MG63 (cell line): ENCODE results near the gene UNC13B. TPM values are rescaled to one million over a fixed set of nuclear protein-coding genes. Genes with fewer than 3 reads are reported as not detected.

Source experiments
- DNase-seq: peaks from one replicate; pipeline ENCODE4 v3.0.0-alpha.2; 2020
- H3K27me3 ChIP-seq: fragments of 250-450 bp; sonication (Bioruptor Pico); 2 replicates; pipeline ENCODE4 v1.5.1; 2020; ENCODE audit warnings: mild to moderate bottlenecking, moderate library complexity
- H3K36me3 ChIP-seq: fragments of 250-450 bp; sonication (Bioruptor Pico); 2 replicates; pipeline ENCODE4 v1.5.1; 2020; ENCODE audit warnings: mild to moderate bottlenecking, moderate library complexity
- H3K4me3 ChIP-seq: fragments of 250-450 bp; sonication (Bioruptor Pico); 2 replicates; pipeline ENCODE4 v1.5.1; 2020; ENCODE audit warnings: mild to moderate bottlenecking, moderate library complexity
- H3K9me3 ChIP-seq: fragments of 250-450 bp; sonication (Bioruptor Pico); 2 replicates; pipeline ENCODE4 v1.5.1; 2020; ENCODE audit warnings: mild to moderate bottlenecking, moderate library complexity
- total RNA-seq: library from RNA; depleted of rRNA; stranded (reverse); fragments of >200 nt; shearing (Covaris generic); gene quantifications from 2 replicates; pipeline ENCODE4 v1.2.3, GENCODE V29; 2014; ENCODE audit warnings: low replicate concordance

The UNC13B gene
- total RNA-seq, 1 experiment from 2014 or later = 2.4 TPM

DNA sequence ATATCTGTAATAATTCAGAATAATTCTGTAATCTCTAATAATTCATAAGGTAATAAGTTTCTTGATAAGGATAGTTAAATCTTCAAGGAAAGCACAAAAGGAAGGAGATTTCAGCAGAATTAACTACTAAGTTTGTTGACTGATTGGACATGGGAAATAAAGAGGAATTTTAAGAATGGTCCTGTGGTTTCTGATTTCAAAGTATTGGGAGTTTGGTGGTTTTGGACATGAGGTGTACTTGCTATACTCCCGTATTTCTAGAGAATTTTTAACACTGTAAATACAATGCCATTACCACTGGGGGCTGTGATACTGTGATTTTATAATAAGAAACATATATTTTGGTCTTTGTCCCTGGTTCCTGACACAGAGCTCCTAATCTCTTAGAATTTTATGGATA is 123.9 kb downstream of the UNC13B start:
- Histone ChIP-seq H3K4me3 (no peak overlapping the region), H3K27me3 (no peaks in the 10 kb centered on the region), H3K36me3 (no peaks in the 10 kb centered on the region), H3K9me3 (no peaks in the 10 kb centered on the region)
- DNase-seq = no peak

DNA sequence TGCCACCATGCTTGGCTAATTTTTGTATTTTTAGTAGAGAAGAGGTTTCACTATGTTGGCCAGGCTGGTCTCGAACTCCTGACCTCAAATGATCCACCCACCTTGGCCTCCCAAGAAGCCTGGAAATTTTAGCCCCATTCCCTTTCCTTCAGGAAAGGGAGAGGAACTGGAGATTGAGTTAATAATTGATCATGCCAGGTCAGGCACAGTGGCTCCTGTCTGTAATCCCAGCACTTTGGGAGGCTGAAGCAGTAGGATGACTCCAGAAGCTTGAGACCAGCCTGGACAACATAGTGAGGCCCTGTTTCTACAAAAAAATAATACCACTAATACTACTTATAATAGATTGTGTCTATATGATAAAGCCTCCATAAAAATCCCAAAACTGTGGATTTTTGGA is 124.6 kb downstream of the UNC13B start:
- no peak for DNase-seq
- H3K4me3 ChIP-seq = no peak overlapping the region
- no peaks in the 10 kb centered on the region for H3K36me3 ChIP-seq
- no peaks in the 10 kb centered on the region for H3K27me3 ChIP-seq
- H3K9me3 ChIP-seq = no peaks in the 10 kb centered on the region

DNA sequence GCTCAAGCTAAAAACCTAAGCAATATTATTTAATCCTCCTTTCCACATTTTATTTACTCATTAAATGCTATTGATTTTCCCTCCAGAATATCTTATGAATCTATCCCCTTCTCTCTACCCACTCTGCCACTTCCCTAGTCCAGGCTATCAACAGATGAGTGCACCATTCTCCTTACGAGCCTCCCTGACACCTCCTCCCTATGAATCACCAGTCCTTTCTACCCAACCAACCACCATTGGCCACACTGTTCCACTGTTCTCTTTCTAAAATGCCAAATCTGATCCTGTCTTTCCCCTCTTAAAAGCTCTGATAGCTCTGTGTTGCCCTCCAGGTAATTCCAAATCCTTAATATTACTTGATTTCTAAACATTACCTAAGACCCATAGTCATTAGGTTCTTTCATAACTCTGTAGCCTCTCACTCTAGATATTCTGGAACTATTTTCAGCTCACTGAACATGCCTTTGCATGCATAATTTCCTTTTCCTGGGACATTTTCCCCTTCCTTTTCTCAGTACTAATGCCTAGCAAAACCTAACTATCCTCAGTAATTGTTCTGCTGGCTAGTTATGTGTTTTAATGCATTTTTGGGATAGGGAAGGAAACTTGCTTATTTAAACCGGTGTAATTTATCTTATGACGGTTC is 126.3 kb downstream of the UNC13B start:
- Histone ChIP-seq H3K9me3 (no peaks in the 10 kb centered on the region), H3K36me3 (no peaks in the 10 kb centered on the region), H3K4me3 (no peak overlapping the region), H3K27me3 (no peaks in the 10 kb centered on the region)
- no peak for DNase-seq

DNA sequence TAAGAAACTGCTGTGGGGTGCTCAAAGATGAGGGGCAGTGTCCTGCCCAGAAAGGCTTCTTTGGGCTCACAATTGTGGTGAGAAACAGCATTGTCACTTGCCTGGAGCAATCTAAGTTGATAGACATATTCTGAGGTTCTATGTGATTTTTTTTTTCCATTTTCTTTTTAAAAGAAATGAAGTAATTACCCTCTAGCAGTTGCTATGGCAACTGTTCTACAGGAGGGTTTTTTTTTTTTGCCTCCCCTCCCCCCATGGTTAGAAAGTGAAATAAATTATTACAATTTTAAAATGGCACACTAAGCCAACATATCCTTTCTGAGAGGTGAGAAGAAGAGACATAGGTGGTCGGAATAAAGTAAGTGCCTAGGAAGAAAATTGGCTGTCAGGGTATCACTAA is 127.0 kb downstream of the UNC13B start:
- DNase-seq = no peak
- no peaks in the 10 kb centered on the region for H3K36me3 ChIP-seq
- H3K9me3 ChIP-seq = no peaks in the 10 kb centered on the region

DNA sequence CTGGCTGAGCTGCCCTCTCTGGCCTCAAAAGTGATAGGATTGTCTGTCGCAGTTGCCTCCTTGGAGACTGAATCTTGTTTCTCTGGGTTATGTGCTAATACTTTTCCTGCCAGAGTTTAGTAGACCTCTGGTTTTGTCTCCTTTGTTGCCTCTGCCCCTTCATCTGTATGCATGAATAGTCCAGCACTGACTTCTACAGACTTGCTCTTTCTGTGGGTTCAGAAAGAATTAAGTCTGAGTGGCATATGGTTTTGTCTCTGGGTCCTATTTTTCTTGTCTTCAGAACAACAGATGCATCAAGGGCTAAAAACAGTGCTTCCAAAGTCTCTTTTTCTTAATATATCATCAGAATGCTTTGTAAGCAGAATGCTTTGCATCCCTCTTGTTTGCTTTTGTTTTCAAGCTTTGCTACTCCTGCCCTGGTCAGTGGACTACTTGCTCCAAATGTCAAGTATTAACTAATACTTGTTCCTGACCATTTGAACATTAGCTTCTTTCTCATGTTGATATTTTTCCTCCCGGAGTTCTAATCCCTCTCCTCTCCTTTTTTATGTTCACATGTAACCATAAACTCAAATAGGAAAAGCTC is 131.7 kb downstream of the UNC13B start:
- no peaks in the 10 kb centered on the region for H3K9me3 ChIP-seq
- no peak for DNase-seq
- H3K4me3 ChIP-seq = no peak overlapping the region
- H3K36me3 ChIP-seq = no peaks in the 10 kb centered on the region
- no peaks in the 10 kb centered on the region for H3K27me3 ChIP-seq

More for the DNA sequence above, 127.0 kb downstream of the UNC13B start:
- H3K4me3 ChIP-seq = no peak overlapping the region
- no peaks in the 10 kb centered on the region for H3K27me3 ChIP-seq

DNA sequence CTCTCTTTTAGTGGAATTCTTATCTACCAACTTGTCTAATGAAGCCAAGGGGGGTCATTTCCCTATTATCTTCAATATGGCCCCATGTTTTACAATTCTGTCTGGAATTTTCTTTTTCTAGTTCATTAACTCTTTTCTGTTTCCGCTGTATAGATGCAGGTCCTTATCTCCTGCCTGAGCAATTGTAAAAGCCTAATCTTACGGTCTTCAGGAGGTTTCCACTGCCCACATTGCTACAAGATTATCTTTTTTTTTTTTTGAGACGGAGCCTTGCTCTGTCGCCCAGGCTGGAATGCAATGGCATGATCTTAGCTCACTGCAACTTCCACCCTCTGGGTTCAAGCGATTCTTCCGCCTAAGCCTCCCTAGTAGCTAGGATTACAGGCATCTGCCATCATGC is 132.3 kb downstream of the UNC13B start:
- H3K27me3 ChIP-seq = no peaks in the 10 kb centered on the region
- H3K9me3 ChIP-seq = no peaks in the 10 kb centered on the region
- H3K36me3 ChIP-seq = no peaks in the 10 kb centered on the region
- no peak overlapping the region for H3K4me3 ChIP-seq
- DNase-seq = no peak

DNA sequence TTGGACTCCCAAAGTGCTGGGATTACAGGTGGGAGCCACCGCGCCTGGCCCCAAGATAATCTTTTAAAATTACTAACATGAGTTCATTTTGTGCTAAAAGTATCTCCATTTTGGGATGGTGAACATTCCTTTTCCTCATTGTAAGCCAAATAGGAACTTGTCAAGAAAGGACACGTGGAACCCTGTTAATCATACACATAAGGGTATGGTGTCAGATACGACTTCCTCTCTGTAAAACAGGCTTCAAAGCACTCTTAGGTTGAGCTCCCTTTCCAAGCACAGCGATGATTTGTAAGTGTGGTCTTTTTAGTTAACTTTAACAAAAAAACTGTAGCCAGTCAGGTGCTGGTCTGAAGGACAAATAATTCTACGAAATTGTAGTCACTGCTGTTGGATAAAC is 132.7 kb downstream of the UNC13B start:
- Histone ChIP-seq H3K9me3 (no peaks in the 10 kb centered on the region), H3K4me3 (no peak overlapping the region), H3K27me3 (no peaks in the 10 kb centered on the region), H3K36me3 (no peaks in the 10 kb centered on the region)
- no peak for DNase-seq

DNA sequence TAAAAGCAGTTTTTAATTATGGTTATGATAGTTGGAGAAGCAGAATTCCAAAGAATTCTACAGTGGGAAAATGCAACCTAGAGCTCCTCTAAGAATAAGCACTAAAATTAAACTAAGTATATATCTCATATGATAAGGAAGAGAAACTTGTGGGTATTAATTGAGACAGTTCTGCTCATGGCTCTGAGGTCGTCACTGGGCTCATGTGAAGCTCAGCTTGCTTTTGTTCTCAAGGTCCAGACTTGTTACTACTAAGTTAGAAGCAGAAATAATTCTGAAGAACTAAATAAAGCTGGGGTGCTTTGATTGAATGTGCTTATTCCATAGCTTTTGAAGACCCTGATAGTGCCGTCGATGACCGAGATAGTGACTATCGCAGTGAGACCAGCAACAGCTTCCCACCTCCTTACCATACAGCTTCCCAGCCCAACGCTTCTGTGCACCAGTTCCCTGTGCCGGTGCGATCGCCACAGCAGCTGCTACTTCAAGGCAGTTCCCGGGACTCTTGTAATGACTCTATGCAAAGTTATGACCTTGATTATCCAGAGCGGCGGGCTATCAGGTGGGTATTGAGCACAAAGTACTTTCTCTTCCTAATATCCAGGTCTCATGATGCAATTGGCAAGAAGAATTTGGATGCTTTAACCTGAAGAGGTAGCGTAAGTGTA is 133.7 kb downstream of the UNC13B start:
- DNase-seq = no peak
- H3K27me3 ChIP-seq = no peaks in the 10 kb centered on the region

DNA sequence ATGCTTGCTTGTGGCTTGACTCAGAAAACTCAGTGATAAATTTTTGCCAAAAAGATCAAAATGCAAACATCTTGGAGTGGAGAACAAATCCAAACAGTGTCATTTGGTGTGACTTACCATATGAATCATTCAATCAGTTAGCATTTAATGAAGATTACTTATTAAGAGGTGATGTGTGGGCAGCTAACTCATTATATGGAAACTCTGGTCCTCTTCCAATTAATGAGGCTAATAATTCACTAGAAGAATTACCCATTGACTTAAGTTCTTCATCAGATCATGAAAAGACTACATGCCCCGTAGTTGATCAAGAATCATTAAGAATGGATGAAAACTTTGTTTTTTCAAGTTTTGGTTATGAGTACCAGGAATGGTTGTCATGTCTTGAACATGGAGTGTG is 141.8 kb downstream of the UNC13B start:
- DNase-seq = no peak
- Histone ChIP-seq H3K36me3 (no peaks in the 10 kb centered on the region), H3K9me3 (no peaks in the 10 kb centered on the region), H3K27me3 (no peaks in the 10 kb centered on the region), H3K4me3 (no peak overlapping the region)

More for the DNA sequence above, 133.7 kb downstream of the UNC13B start:
- no peaks in the 10 kb centered on the region for H3K36me3 ChIP-seq
- no peak overlapping the region for H3K4me3 ChIP-seq
- H3K9me3 ChIP-seq = no peaks in the 10 kb centered on the region

DNA sequence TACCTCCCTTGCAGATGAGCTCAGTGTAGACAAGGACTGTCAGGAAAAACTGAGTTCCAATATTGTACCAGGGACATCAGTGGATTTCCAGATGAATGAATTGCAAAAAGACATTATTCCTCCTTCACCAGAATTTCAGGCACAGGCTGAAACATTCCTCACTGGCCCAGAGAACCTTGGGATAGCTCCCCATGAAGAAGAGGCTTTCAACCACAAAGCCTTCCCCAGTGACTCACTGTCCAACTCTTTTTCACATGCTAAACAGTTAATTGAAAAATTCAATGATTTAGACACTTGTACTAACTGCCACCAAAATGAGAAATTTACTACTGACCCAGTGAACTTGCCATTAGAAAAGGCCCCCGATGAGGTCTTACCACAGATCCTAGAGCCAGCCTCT is 144.5 kb downstream of the UNC13B start:
- Histone ChIP-seq H3K36me3 (no peaks in the 10 kb centered on the region), H3K4me3 (no peak overlapping the region), H3K27me3 (no peaks in the 10 kb centered on the region), H3K9me3 (no peaks in the 10 kb centered on the region)
- DNase-seq = no peak

DNA sequence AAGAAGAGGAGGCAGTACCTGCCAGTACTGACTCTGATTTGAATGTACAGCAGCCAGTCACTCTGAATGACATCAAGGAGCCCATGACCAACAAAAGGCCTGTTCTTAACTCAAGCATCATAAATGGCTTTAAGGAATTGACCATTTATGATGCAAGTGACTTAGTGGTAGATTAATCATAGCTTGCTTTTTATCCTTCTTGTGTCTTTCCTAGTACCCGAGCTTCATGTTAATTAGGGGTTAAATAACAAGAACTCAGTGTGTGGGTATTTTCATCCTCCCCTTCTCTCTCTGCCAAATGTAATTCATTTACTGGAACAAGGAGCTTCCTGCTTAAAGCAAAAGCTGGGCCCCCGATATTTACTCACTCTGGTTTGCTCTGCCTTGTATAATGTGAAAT is 146.5 kb downstream of the UNC13B start:
- no peaks in the 10 kb centered on the region for H3K36me3 ChIP-seq
- no peaks in the 10 kb centered on the region for H3K27me3 ChIP-seq
- no peak overlapping the region for H3K4me3 ChIP-seq
- no peaks in the 10 kb centered on the region for H3K9me3 ChIP-seq
- no peak for DNase-seq

DNA sequence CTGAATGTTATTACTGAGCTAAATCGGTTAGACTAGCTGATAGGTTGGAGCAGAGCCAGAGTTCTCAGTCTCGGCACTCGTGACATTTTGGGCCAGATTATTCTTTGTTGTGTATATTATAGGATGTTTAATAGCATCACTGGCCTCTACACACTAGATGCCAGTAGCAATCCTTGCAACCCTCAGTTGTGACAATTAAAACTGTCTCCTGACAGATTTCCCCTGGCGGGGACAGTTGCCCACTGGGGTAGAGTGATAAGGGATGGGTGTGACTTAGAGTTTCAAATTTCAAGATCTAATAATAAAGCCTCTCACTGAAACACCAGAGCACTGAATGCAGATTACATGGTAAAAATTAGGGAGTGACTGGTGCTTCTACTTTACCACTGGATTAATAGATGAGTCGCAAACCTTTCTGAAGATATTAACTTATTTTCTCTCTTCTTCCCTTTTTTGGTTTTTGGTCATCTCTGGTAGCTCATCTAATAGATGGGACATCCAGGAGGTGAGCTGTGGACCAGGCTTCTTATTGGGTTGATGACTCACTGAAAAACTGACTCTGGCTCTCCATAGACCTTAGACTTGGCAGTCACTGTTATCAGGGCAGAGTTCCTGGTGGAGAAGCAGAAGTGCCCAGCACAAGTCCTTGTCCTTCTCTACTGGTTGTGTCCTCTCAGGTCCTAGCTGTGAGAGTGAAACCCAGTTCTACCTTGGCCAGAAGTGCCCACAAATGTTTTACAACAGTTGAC is 150.3 kb downstream of the UNC13B start:
- no peak for DNase-seq
- H3K36me3 ChIP-seq = no peaks in the 10 kb centered on the region
- H3K4me3 ChIP-seq = no peak overlapping the region
- no peaks in the 10 kb centered on the region for H3K27me3 ChIP-seq
- no peaks in the 10 kb centered on the region for H3K9me3 ChIP-seq

DNA sequence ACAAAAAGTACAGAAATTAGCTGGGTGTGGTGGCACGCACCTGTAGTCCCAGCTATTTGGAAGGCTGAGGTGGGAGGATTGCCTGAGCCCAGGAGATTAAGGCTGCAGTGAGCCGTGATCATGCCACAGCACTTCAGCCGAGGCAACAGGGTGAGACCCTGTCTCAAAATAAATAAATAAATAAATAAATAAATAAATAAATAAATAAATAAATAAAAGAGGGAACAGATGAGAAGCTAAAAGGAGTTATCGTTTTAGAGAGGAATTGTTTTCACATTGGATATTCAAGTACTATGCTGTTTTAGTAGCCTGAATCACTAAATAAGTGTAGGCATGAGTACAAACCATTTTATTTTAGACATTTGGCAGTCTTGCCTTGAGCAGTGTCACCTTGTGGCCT is 151.7 kb downstream of the UNC13B start:
- DNase-seq = no peak
- H3K27me3 ChIP-seq = no peaks in the 10 kb centered on the region
- no peak overlapping the region for H3K4me3 ChIP-seq
- no peaks in the 10 kb centered on the region for H3K9me3 ChIP-seq
- no peaks in the 10 kb centered on the region for H3K36me3 ChIP-seq

DNA sequence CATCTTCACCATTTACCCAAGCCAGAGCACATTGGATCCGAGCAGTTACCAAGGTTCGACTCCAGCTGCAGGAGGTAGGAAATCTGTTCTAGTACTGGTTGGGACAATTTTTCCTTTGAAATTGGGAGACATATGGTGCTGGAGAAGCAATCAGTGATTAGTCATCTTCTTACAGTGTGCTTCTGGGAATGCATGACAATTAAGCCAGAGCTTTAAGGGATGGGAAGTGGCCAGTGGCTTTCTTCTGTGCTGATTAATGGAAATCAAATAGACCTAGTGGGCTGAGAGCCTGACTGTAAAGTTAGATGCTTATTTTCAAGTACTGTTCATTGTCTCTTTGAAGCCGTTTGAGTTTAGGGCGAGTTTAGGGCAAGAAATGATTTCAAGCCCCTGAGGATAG is 152.1 kb downstream of the UNC13B start:
- DNase-seq = no peak
- no peaks in the 10 kb centered on the region for H3K27me3 ChIP-seq
- H3K36me3 ChIP-seq = no peaks in the 10 kb centered on the region
- no peak overlapping the region for H3K4me3 ChIP-seq
- H3K9me3 ChIP-seq = no peaks in the 10 kb centered on the region

DNA sequence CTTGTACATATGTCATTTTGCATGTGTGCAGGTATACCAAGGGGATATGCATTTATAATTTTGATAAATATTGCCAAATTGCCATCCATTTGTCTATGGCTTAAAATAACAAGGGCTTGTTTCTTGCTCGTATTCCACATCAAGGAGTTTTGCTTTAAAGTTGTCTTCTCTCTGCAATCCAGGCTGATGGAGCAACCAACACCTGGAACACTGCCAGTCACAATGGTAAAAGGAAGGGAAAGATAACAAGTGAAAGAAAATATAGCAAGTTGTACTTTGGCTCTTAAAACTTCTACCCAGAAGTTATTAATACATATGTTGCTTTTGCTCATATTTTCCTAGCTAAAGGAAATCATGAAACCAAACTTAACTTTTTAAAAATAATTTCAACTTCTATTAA is 156.9 kb downstream of the UNC13B start:
- no peaks in the 10 kb centered on the region for H3K36me3 ChIP-seq
- no peaks in the 10 kb centered on the region for H3K27me3 ChIP-seq
- H3K4me3 ChIP-seq = no peak overlapping the region
- no peaks in the 10 kb centered on the region for H3K9me3 ChIP-seq
- no peak for DNase-seq

DNA sequence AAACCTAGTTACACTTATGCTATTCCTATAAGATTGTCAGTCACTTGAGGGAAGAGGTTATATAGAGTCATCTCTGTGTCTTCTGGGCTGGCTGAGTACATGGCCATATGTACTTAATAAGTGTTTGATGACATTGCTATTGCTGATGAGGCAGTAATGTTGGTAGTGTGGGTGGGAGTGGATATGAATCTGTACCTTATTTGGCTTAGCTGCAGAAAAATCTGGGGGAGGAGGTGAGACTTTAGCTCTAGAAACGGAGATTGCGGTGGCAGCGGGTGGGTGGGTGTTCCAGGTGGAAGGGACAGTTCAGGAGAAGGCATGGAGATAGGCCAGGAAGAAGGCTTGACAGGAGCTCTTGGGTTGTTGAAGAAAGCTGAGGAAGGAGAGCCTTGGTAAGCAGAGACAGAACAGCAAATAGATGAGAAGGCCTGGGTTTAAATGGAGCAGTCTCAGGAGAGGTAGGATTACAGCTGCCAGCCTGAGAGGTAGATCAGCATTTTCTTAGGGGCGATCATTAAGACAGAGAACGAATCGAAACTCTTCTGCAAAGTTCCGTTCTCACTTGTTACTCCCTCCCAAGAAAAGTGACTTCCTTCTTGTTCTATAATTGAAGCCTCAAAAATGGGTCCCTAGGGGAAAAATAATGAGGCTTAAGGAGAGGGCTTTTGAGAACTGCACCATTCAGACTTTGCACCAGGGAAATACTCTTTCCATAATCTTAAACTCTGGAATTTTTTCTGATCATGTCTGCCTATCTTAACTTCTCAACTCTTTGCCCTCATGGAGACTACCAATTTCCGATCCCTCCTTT is 160.5 kb downstream of the UNC13B start:
- Histone ChIP-seq H3K4me3 (no peak overlapping the region), H3K27me3 (no peaks in the 10 kb centered on the region), H3K9me3 (no peaks in the 10 kb centered on the region), H3K36me3 (no peaks in the 10 kb centered on the region)
- DNase-seq = no peak

DNA sequence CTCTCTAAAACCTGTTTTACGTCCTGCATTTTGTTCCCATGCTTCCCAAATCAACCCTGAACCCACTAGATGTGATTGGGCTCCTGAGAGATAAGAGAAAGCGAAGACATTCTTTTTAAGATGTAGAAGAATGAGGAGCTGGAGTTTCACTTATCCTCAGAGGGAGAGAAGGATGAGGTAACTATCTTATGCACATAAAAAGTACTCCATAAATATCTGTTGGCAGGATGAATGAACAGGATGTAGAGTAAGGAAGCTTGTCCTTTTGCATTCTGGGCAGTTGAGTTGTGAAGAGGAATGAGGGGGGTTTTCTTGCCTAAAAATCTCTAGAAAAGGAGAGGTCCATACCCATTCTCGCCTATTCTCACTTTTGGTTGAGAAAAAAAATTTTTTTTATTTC is 163.2 kb downstream of the UNC13B start:
- Histone ChIP-seq H3K27me3 (no peaks in the 10 kb centered on the region), H3K9me3 (no peaks in the 10 kb centered on the region), H3K36me3 (no peaks in the 10 kb centered on the region), H3K4me3 (no peak overlapping the region)
- DNase-seq = no peak
